Fibroblast of skin of right quadriceps (primary cell): Measurements from ENCODE around the gene ECSIT.
"Not testable (repeated sequence)": the region's sequence is repeated elsewhere in the genome, so short reads cannot be mapped to it uniquely, and the experiment has no call there.

Experiments used
- DNase-seq: peaks from one replicate; pipeline ENCODE4 v3.0.0-alpha.2; 2013

ECSIT gene

GRCh38 chr19:11473725-11474124 is 55.2 kb downstream of the ECSIT start:
- no peak for DNase-seq

- not testable (repeated sequence) for DNase-seq
Observed at GRCh38 chr19:11468266-11468845, 60.6 kb downstream of the ECSIT start.

- no peak for DNase-seq
Observed at GRCh38 chr19:11465600-11465999, 63.3 kb downstream of the ECSIT start.

- DNase-seq: no peak
Observed at GRCh38 chr19:11464333-11465265, 64.3 kb downstream of the ECSIT start.

GRCh38 chr19:11463391-11463790 is 65.5 kb downstream of the ECSIT start:
- DNase-seq: no peak

GRCh38 chr19:11461453-11461852 is 67.5 kb downstream of the ECSIT start:
- DNase-seq: no peak

GRCh38 chr19:11460207-11460606 is 68.7 kb downstream of the ECSIT start:
- no peak for DNase-seq

GRCh38 chr19:11458912-11459311 is 70.0 kb downstream of the ECSIT start:
- not testable (repeated sequence) for DNase-seq

GRCh38 chr19:11458236-11458900 is 70.6 kb downstream of the ECSIT start:
- no peak for DNase-seq

- no peak for DNase-seq
Observed at GRCh38 chr19:11457831-11458230, 71.1 kb downstream of the ECSIT start.

GRCh38 chr19:11457115-11457514 is 71.8 kb downstream of the ECSIT start:
- no peak for DNase-seq

- no peak for DNase-seq
Observed at GRCh38 chr19:11456659-11457058, 72.3 kb downstream of the ECSIT start.
